ENCODE results near the gene TADA1.

DNA sequence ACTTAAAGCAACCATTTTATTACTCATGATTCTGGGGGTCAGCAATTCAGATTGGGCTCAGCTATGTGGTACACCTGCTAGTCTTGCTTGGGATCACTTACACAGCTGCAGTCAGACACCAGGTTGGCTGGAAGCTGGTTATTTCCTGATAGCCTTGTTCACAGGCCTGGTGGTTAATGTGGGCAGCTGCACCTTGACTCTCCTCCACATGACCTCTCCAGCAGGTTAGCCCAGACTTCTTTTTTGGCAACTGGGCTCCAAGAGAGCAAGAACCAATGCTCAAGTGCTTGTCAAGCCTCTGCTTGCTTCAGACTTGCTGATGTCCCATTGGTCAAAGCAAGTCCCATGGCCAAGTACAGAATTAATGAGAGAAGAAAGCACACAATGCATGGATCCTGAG, 48.6 kb downstream of the TADA1 start:
- TF ChIP-seq CTCF (optimal IDR thresholded peaks at IDR 0.05 in 1 of 3, IDR thresholded peaks at IDR 0.05 in 1 of 3, conservative IDR thresholded peaks at IDR 0.05 in 1 of 3; ENCODE audit: extremely low read depth in 1 of 3, insufficient read depth in 2 of 3, low read length in 3 of 3) (no peak), EZH2 (IDR thresholded peaks at IDR 0.05; ENCODE audit: low read length) (no peak)

Measured in keratinocyte (primary cell).